Measurements from ENCODE around the gene TNRC18. TPM values are rescaled to one million over a fixed set of nuclear protein-coding genes. Genes with fewer than 3 reads are reported as not detected.
"Not testable (repeated sequence)": the region's sequence is repeated elsewhere in the genome, so short reads cannot be mapped to it uniquely, and the experiment has no call there.

Gene TNRC18
- total RNA-seq, 2 donors from 2014 or later: 84.0 to 90.9 TPM

DNA sequence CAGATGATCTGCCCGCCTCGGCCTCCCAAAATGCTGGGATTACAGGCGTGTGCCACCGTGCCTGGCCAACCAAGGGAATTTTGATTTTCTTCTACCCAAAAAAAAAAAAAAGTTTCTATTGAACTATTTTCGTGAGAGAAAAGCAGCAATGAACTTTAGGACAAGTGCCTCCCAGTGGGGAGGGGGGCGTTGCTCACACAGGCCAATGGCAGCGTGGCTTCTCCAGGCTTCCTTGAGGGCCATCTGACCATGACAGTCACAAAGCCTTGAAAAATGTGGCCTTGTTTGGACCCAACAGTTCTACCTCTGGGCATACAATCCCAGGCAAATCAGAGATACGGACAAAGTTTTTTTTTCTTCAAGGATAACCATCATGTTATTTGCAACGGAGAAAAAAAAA lies 56.0 kb downstream of the TNRC18 start:
- intact Hi-C loops (cut with DNase I): loop anchor here (5.0 kb wide), 1 partner anchor 85 kb away; no protein-coding TSS in a partner anchor
- no peak overlapping the region for H3K27ac ChIP-seq
- peaks cover 8% of the 10 kb centered on the region for H3K36me3 ChIP-seq

GRCh38 chr7:5365976-5366625 lies 57.5 kb downstream of the TNRC18 start:
- H3K9ac ChIP-seq (ENCODE audit: low read depth in 2 of 2, low read length in 2 of 2); H3K27ac ChIP-seq; H3K4me3 ChIP-seq; H3K9me3 ChIP-seq; H3K4me1 ChIP-seq; H3K27me3 ChIP-seq: not testable (repeated sequence)
- peak; percentile 66 for DNase-seq
- H3K36me3 ChIP-seq: peaks cover 20% of the 10 kb centered on the region
- intact Hi-C loops (cut with DNase I): loop anchor here (5.0 kb wide), 1 partner anchor 86 kb away; no protein-coding TSS in a partner anchor
- peak; percentile 74 for TF ChIP-seq CTCF (IDR thresholded peaks at IDR 0.05)

More for the DNA sequence above, 56.0 kb downstream of the TNRC18 start:
- no peak overlapping the region for H3K4me3 ChIP-seq
- H3K27me3 ChIP-seq: no peaks in the 10 kb centered on the region
- no peaks in the 10 kb centered on the region for H3K9me3 ChIP-seq
- no peak for DNase-seq
- no peak overlapping the region for H3K9ac ChIP-seq (ENCODE audit: low read depth in 2 of 2, low read length in 2 of 2)
- H3K4me1 ChIP-seq: no peaks in the 10 kb centered on the region
- no peak for TF ChIP-seq CTCF (IDR thresholded peaks at IDR 0.05)

- H3K27ac ChIP-seq: no peak overlapping the region
- H3K36me3 ChIP-seq: peaks cover 21% of the 10 kb centered on the region
- no peak for DNase-seq
- TF ChIP-seq CTCF (IDR thresholded peaks at IDR 0.05): no peak
- H3K4me3 ChIP-seq: no peak overlapping the region
- H3K9ac ChIP-seq (ENCODE audit: low read depth in 2 of 2, low read length in 2 of 2): no peak overlapping the region
- H3K9me3 ChIP-seq: no peaks in the 10 kb centered on the region
- H3K4me1 ChIP-seq: no peaks in the 10 kb centered on the region
- intact Hi-C loops (cut with DNase I): no loop called here
- H3K27me3 ChIP-seq: no peaks in the 10 kb centered on the region
Measured at GRCh38 chr7:5363729-5364128, 59.9 kb downstream of the TNRC18 start.

- Histone ChIP-seq H3K9ac (ENCODE audit: low read depth in 2 of 2, low read length in 2 of 2) (no peak overlapping the region), H3K27ac (no peak overlapping the region), H3K27me3 (no peaks in the 10 kb centered on the region), H3K4me1 (no peaks in the 10 kb centered on the region), H3K4me3 (no peak overlapping the region), H3K9me3 (no peaks in the 10 kb centered on the region), H3K36me3 (peaks cover 26% of the 10 kb centered on the region)
- intact Hi-C loops (cut with DNase I): no loop called here
- no peak for DNase-seq
- TF ChIP-seq CTCF (IDR thresholded peaks at IDR 0.05): no peak
Measured at GRCh38 chr7:5362466-5362865, 61.2 kb downstream of the TNRC18 start.

GRCh38 chr7:5361446-5362127 lies 62.0 kb downstream of the TNRC18 start:
- TF ChIP-seq CTCF (IDR thresholded peaks at IDR 0.05): no peak
- H3K27me3 ChIP-seq: no peaks in the 10 kb centered on the region
- H3K9me3 ChIP-seq: no peaks in the 10 kb centered on the region
- peaks cover 26% of the 10 kb centered on the region for H3K36me3 ChIP-seq
- no peak overlapping the region for H3K4me3 ChIP-seq
- no peak overlapping the region for H3K27ac ChIP-seq
- H3K9ac ChIP-seq (ENCODE audit: low read depth in 2 of 2, low read length in 2 of 2): no peak overlapping the region
- H3K4me1 ChIP-seq: no peaks in the 10 kb centered on the region
- no peak for DNase-seq
- intact Hi-C loops (cut with DNase I): no loop called here
